Coronary artery (tissue), 2 donors: ENCODE measurements around the gene SYS1.
A peak's percentile ranks its signal among the peaks of the same experiment; 100 is the strongest.

Source experiments
- DNase-seq: peaks from one replicate; pipeline ENCODE4 v3.0.0-alpha.2; 2017; ENCODE audit warnings: low spot score
- H3K27ac ChIP-seq, 2 donors: fragments of 200-600 bp; sonication (generic); one replicate each; pipeline ENCODE4 v1.5.1; 2016 to 2019
- H3K4me3 ChIP-seq: fragments of 200-600 bp; sonication (generic); 2 replicates; pipeline ENCODE4 v1.5.1; 2016; ENCODE audit warnings: mild to moderate bottlenecking, moderate library complexity
- TF ChIP-seq, protein P1 (sequence below): fragments of 200-600 bp; sonication (generic); IDR thresholded peaks from one replicate; pipeline ENCODE4 v1.5.1; 2019; ENCODE audit warnings: antibody characterized with exemption

The SYS1 gene

DNA sequence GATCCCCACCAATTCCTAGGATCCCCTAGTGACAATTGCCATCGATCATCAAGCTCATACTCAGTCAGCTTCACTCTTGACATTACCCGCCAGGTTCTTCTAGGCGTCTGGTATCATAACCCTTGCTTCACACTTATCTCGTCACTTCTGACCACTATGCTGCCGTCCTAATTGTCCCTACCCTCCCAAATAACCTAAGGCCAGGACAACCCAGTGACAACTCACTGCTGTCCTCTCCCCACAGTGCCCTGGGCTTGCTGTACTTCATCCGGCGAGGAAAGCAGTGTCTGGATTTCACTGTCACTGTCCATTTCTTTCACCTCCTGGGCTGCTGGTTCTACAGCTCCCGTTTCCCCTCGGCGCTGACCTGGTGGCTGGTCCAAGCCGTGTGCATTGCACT is 3.7 kb downstream of the SYS1 start:
- DNase-seq = no peak
- TF ChIP-seq, protein P1, sequence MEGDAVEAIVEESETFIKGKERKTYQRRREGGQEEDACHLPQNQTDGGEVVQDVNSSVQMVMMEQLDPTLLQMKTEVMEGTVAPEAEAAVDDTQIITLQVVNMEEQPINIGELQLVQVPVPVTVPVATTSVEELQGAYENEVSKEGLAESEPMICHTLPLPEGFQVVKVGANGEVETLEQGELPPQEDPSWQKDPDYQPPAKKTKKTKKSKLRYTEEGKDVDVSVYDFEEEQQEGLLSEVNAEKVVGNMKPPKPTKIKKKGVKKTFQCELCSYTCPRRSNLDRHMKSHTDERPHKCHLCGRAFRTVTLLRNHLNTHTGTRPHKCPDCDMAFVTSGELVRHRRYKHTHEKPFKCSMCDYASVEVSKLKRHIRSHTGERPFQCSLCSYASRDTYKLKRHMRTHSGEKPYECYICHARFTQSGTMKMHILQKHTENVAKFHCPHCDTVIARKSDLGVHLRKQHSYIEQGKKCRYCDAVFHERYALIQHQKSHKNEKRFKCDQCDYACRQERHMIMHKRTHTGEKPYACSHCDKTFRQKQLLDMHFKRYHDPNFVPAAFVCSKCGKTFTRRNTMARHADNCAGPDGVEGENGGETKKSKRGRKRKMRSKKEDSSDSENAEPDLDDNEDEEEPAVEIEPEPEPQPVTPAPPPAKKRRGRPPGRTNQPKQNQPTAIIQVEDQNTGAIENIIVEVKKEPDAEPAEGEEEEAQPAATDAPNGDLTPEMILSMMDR = no peak
- no peak overlapping the region for H3K27ac ChIP-seq
- no peak overlapping the region for H3K4me3 ChIP-seq

DNA sequence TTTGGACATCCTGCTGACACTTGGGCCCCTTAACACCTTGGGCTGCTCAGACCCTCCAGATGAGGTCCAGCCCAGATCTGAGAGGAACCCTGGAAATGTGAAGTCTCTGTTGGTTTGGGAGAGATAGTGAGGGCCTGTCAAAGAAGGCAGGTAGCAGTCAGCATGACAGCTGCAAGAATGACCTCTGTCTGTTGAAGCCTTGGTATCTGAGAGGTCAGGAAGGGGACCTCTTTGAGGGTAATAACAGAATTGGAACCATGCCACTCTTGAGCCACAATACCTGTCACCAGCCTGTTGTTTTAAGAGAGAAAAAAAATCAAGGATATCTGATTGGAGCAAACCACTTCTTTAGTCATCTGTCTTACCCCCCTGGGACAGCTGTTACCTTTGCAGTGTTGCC is 4.2 kb downstream of the SYS1 start:
- TF ChIP-seq, protein P1 = no peak
- DNase-seq = no peak
- H3K27ac ChIP-seq = no peak overlapping the region
- no peak overlapping the region for H3K4me3 ChIP-seq

DNA sequence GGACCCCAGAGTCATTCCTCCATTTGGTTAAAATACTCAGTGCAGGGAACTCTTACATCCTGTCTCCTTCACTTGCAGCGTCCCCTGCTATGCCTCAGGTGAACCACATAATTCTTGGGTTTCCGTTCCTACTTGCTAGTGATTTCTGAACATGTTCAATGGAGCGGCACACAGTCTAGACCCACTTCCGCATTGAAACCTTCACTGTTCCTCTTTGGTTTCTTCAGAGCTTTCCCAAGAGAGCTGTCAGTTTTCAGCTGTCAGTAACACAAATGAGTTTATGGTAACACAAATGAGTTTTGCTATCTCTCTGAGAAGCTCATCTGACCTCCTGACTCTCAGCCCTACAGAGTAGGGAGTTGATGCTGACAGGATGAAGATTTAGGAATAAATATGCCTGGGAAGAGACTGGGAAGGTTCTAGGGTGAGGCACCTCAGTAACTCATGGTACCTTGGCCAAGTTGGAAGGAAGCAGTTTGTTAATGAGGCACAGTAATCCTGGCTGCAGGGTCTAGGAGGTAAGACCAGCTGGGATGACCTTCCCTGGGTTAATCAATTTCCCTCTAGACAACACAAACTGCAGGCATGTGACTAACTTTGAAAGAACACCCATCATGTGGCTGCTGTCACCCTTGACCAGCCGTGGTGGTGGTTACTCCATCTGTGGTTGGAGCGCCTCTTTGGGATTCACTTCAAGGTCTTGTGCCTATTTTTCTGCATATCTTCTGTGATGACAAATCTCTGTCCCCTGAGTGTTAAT is 5.4 kb downstream of the SYS1 start:
- TF ChIP-seq, protein P1 = no peak
- H3K27ac ChIP-seq = no peak overlapping the region
- H3K4me3 ChIP-seq = no peak overlapping the region
- no peak for DNase-seq

DNA sequence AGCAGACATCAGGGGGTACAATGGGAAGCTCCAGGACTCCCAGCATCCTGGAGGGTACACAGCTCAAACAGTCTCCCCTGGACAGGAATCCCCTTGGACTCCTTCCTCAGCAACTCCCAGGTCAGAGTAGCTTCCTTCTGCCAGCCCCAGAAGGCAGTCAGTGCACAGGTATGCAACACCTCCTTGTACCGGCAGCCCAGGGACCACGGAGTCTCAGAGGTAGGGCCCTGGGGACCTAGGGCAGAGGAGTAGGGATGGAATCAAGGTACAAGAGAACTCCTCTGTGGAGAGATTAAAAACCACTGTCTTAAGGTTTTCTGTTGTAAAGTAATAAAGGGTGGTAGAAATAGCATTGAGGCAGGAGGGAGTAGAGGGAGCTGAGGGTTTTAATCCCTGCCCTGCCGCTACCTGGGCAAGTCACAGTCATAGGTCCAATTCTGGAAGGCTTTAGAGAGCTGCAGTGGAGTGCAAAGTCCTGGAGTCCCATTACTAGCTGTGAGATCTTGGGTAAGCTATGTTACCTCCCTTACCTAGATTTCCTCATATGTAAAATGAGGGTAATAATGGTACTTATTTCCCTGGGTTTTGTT is 7.7 kb downstream of the SYS1 start:
- H3K27ac ChIP-seq = no peak overlapping the region
- no peak for DNase-seq
- TF ChIP-seq, protein P1 = no peak

DNA sequence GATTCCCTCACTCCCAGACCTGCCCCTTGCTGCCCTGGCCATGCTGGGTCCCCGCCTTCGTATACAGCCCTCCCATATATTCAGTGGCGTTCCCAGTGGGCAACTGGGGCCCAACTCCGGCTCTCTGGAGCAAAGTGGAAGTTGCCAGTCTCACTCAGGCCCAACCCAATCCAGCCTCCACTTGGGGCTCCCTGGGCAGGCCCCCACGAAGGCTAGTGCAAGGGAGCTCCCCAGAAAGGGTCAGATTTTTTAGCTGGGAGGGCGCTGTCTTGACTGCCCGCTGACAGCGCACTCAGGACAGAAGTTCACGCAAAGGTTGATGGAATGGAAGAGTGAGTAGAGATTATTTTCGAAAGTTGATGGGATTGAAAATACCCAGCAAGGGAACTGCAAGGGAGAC is 9.3 kb downstream of the SYS1 start:
- Histone ChIP-seq H3K4me3 (peak overlapping the region; percentile 73), H3K27ac (peak overlapping the region; percentile 69 to 92)
- no peak for DNase-seq
- TF ChIP-seq, protein P1 = no peak

More for the DNA sequence above, 7.7 kb downstream of the SYS1 start:
- H3K4me3 ChIP-seq = no peak overlapping the region

DNA sequence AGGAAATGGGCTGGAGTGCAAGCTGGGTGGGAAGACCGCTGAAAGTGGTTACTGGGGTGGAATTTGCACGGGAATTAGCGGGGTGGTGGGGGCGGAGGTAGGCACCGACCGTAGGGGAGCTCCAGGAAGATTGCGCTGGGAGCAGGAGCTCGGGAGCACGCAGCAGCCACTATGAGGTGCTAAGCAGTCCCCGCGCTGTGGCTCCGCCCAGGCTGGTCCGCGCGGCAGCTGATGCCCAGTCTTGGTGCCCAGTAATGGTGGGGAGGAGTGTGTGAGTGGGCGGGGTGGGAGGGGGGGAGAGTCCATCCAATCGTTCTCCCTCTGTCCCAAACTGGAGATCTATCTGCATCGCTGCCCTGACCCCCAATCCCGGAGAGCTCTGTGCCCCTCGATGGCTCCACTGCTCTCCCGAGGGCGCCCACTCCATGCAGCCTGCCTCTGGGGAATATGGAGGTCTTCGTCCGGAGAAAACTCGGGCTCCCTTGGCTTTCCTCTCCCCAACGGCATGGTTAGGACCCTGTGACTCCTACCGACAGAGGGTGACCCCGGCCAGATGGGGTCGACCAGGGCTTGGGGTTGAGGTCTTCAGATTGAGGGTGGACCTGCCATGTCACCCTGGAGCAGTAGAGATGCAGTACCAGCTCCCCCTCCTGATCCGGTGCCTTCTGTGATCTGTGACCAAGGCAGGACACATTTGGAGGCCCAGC is 9.8 kb downstream of the SYS1 start:
- TF ChIP-seq, protein P1 = no peak
- Histone ChIP-seq H3K4me3 (peak overlapping the region; percentile 73), H3K27ac (peak overlapping the region; percentile 69 to 92)
- DNase-seq = peak; percentile 86
